ENCODE measurements around the gene BAD. TPM values are rescaled to one million over a fixed set of nuclear protein-coding genes. Genes with fewer than 3 reads are reported as not detected.
A peak's percentile ranks its signal among the peaks of the same experiment; 100 is the strongest.

The BAD gene
- total and polyA plus RNA-seq, 2 of the 13 experiments (the other 11 are each of a cell fraction or from before 2014, with no cell fraction given), result 17.9 to 28.5 TPM

DNA sequence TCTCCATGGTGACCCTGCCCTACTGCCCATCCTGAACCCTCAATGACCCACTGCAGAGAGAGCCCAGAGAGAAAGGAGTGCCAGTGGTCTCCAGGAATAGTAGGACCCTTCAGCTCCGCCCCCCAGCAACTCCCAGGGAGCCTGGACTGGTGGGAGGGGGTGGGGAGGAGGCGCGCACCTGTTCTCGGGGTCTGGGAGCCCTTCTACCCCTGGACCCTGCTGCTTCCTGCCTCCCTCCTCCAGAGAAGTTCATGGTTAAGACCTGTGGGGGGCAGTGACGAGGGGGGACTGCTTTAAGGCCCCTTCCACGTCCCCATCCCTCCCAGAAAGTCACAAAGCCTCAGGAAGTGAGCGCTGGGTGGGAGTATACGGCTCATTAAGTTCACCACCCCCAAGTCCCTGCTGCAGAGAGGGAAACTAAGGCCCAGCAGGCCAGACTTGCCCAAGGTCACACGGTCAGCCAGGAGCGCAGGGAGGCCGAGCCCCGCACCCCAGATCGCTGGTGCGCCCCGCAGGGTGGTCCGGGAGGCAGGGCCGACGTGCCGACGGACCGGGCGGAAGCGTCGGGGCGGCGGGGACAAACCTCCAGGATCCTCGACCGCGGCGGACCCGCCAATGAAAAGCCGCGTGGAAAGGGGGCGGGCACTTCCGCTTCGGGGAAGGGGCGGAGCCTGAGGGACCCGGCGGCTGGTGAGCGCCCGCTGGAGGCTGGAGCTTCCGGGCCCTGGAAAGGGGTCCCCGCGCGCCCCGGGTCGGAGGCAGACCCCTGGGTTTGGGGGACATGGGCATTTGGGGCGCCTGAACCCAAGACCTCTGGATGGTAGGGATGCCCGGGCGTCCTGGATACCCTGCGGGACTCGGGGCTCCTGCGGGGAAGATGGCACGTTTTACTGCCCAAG is 58.6 kb downstream of the BAD start, which contains the start of the genes NUDT22 and TRPT1 (continued):
- TF ChIP-seq, protein P1, sequence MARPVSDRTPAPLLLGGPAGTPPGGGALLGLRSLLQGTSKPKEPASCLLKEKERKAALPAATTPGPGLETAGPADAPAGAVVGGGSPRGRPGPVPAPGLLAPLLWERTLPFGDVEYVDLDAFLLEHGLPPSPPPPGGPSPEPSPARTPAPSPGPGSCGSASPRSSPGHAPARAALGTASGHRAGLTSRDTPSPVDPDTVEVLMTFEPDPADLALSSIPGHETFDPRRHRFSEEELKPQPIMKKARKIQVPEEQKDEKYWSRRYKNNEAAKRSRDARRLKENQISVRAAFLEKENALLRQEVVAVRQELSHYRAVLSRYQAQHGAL (CRISPR knock-in tag; IDR thresholded peaks at IDR 0.05; ENCODE audit: not compliant biosample characterization), result peak; percentile 21
- TF ChIP-seq ERF (CRISPR knock-in tag; IDR thresholded peaks at IDR 0.05) (peak; percentile 72), XBP1 (CRISPR knock-in tag; IDR thresholded peaks at IDR 0.05) (no peak), MXD4 (CRISPR knock-in tag; IDR thresholded peaks at IDR 0.05) (peak; percentile 23; the same call in 1 of the 2 replicates), ZNF619 (CRISPR knock-in tag; IDR thresholded peaks at IDR 0.05) (no peak), SNAPC2 (CRISPR knock-in tag; IDR thresholded peaks at IDR 0.05) (peak; percentile 76; the same call in 1 of the 2 replicates), ARHGAP35 (CRISPR knock-in tag; IDR thresholded peaks at IDR 0.05; ENCODE audit: borderline replicate concordance) (no peak), SIX4 (CRISPR knock-in tag; IDR thresholded peaks at IDR 0.05) (no peak), ZKSCAN8 (CRISPR knock-in tag; IDR thresholded peaks at IDR 0.05; ENCODE audit: borderline replicate concordance) (peak; percentile 28; the same call in 1 of the 2 replicates), KDM5A (IDR thresholded peaks at IDR 0.05; ENCODE audit: borderline replicate concordance, low read length) (peak; percentile 71), TOE1 (CRISPR knock-in tag; IDR thresholded peaks at IDR 0.05) (no peak), GATAD2A (CRISPR knock-in tag; IDR thresholded peaks at IDR 0.05) (peak; percentile 8), HOXA3 (CRISPR knock-in tag; IDR thresholded peaks at IDR 0.05) (peak; percentile 65; the same call in 1 of the 2 replicates), ZNF75D (CRISPR knock-in tag; IDR thresholded peaks at IDR 0.05; ENCODE audit: borderline replicate concordance) (no peak)
- TF ChIP-seq, protein P2, sequence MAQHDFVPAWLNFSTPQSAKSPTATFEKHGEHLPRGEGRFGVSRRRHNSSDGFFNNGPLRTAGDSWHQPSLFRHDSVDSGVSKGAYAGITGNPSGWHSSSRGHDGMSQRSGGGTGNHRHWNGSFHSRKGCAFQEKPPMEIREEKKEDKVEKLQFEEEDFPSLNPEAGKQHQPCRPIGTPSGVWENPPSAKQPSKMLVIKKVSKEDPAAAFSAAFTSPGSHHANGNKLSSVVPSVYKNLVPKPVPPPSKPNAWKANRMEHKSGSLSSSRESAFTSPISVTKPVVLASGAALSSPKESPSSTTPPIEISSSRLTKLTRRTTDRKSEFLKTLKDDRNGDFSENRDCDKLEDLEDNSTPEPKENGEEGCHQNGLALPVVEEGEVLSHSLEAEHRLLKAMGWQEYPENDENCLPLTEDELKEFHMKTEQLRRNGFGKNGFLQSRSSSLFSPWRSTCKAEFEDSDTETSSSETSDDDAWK (CRISPR knock-in tag; IDR thresholded peaks at IDR 0.05), result no peak
- TF ChIP-seq, protein P3, sequence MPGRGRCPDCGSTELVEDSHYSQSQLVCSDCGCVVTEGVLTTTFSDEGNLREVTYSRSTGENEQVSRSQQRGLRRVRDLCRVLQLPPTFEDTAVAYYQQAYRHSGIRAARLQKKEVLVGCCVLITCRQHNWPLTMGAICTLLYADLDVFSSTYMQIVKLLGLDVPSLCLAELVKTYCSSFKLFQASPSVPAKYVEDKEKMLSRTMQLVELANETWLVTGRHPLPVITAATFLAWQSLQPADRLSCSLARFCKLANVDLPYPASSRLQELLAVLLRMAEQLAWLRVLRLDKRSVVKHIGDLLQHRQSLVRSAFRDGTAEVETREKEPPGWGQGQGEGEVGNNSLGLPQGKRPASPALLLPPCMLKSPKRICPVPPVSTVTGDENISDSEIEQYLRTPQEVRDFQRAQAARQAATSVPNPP (CRISPR knock-in tag; IDR thresholded peaks at IDR 0.05), result no peak
- TF ChIP-seq, protein P4, sequence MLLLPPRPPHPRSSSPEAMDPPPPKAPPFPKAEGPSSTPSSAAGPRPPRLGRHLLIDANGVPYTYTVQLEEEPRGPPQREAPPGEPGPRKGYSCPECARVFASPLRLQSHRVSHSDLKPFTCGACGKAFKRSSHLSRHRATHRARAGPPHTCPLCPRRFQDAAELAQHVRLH (CRISPR knock-in tag; IDR thresholded peaks at IDR 0.05; ENCODE audit: borderline replicate concordance, low read depth), result peak; percentile 56; the same call in 1 of the 2 replicates
- TF ChIP-seq, protein P5, sequence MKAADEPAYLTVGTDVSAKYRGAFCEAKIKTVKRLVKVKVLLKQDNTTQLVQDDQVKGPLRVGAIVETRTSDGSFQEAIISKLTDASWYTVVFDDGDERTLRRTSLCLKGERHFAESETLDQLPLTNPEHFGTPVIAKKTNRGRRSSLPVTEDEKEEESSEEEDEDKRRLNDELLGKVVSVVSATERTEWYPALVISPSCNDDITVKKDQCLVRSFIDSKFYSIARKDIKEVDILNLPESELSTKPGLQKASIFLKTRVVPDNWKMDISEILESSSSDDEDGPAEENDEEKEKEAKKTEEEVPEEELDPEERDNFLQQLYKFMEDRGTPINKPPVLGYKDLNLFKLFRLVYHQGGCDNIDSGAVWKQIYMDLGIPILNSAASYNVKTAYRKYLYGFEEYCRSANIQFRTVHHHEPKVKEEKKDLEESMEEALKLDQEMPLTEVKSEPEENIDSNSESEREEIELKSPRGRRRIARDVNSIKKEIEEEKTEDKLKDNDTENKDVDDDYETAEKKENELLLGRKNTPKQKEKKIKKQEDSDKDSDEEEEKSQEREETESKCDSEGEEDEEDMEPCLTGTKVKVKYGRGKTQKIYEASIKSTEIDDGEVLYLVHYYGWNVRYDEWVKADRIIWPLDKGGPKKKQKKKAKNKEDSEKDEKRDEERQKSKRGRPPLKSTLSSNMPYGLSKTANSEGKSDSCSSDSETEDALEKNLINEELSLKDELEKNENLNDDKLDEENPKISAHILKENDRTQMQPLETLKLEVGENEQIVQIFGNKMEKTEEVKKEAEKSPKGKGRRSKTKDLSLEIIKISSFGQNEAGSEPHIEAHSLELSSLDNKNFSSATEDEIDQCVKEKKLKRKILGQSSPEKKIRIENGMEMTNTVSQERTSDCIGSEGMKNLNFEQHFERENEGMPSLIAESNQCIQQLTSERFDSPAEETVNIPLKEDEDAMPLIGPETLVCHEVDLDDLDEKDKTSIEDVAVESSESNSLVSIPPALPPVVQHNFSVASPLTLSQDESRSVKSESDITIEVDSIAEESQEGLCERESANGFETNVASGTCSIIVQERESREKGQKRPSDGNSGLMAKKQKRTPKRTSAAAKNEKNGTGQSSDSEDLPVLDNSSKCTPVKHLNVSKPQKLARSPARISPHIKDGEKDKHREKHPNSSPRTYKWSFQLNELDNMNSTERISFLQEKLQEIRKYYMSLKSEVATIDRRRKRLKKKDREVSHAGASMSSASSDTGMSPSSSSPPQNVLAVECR (CRISPR knock-in tag; IDR thresholded peaks at IDR 0.05; ENCODE audit: borderline replicate concordance), result peak; percentile 84; the same call in 1 of the 2 replicates
- TF ChIP-seq, protein P6, sequence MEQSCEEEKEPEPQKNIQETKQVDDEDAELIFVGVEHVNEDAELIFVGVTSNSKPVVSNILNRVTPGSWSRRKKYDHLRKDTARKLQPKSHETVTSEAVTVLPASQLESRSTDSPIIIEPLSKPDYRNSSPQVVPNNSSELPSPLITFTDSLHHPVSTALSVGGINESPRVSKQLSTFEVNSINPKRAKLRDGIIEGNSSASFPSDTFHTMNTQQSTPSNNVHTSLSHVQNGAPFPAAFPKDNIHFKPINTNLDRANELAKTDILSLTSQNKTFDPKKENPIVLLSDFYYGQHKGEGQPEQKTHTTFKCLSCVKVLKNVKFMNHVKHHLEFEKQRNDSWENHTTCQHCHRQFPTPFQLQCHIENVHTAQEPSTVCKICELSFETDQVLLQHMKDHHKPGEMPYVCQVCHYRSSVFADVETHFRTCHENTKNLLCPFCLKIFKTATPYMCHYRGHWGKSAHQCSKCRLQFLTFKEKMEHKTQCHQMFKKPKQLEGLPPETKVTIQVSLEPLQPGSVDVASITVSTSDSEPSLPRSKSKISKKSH (CRISPR knock-in tag; IDR thresholded peaks at IDR 0.05; ENCODE audit: borderline replicate concordance), result no peak
